ENCODE measurements around the gene TSPAN18. TPM values are rescaled to one million over a fixed set of nuclear protein-coding genes. Genes with fewer than 3 reads are reported as not detected.

TSPAN18 gene
- total RNA-seq, 1 experiment from 2014 or later: not detected

DNA sequence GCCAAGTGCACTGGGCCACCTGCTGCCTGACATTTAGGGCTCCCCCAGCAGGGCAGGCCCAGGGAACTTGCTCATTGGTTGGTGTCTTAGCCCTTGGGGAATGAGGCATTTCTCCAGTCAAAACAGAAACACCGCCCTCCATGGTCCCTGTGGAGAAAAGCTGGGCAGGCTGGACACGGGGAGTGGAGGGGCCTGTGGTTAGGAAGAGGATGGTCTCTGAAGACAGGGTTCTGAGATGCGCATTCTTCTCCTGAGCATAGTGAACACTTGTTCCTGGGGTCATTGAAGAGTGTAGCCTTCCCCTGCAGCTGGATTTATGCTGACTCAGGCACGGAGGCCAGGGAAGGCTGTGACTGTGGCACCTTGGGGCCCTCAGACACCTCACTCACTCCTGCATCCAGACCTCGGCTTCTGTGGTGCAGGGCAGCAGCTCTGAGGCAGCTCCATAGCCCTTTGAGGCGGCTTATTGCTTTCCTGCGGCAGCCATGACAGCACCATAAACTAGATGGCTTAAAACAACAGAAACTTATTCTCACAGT, 8.2 kb downstream of the TSPAN18 start:
- no peak for DNase-seq
- ChIA-PET CTCF (no interaction called here), POLR2A (ENCODE audit: unreplicated experiment) (no interaction called here)
- Histone ChIP-seq H3K9me3 (ENCODE audit: low read length) (no peaks in the 10 kb centered on the region), H3K36me3 (ENCODE audit: low read depth, low read length) (no peaks in the 10 kb centered on the region), H4K20me1 (ENCODE audit: low read length) (no peaks in the 10 kb centered on the region), H3K9ac (ENCODE audit: low read length) (no peak overlapping the region), H3K79me2 (ENCODE audit: low read length) (no peaks in the 10 kb centered on the region), H3K27me3 (ENCODE audit: low read length) (peaks cover 80% of the 10 kb centered on the region), H2AFZ (ENCODE audit: low read length) (no peak overlapping the region), H3K4me2 (ENCODE audit: low read length) (no peak overlapping the region), H3K27ac (ENCODE audit: low read length) (no peak overlapping the region), H3F3A (ENCODE audit: low read length, unreplicated experiment) (no peaks in the 10 kb centered on the region), H3K9me2 (replicated peaks; ENCODE audit: low read length) (no peaks in the 10 kb centered on the region), H3K4me3 (ENCODE audit: low read length) (no peak overlapping the region), H3K4me1 (ENCODE audit: insufficient read depth, low read length) (no peaks in the 10 kb centered on the region)
- BruUV-seq (replicated peaks): no TSS peak
- TF ChIP-seq EZH2 (IDR thresholded peaks at IDR 0.05; ENCODE audit: low read length, unreplicated experiment) (no peak), EZH2phosphoT487 (IDR thresholded peaks at IDR 0.05; ENCODE audit: borderline replicate concordance, low read length) (no peak)
- TF ChIP-seq, protein P1, sequence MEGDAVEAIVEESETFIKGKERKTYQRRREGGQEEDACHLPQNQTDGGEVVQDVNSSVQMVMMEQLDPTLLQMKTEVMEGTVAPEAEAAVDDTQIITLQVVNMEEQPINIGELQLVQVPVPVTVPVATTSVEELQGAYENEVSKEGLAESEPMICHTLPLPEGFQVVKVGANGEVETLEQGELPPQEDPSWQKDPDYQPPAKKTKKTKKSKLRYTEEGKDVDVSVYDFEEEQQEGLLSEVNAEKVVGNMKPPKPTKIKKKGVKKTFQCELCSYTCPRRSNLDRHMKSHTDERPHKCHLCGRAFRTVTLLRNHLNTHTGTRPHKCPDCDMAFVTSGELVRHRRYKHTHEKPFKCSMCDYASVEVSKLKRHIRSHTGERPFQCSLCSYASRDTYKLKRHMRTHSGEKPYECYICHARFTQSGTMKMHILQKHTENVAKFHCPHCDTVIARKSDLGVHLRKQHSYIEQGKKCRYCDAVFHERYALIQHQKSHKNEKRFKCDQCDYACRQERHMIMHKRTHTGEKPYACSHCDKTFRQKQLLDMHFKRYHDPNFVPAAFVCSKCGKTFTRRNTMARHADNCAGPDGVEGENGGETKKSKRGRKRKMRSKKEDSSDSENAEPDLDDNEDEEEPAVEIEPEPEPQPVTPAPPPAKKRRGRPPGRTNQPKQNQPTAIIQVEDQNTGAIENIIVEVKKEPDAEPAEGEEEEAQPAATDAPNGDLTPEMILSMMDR (conservative IDR thresholded peaks at IDR 0.05; ENCODE audit: low read depth, low read length): no peak
- intact Hi-C loops (cut with micrococcal nuclease): no loop called here
- no peak for ATAC-seq

GRCh38 chr11:44736791-44737190, 10.0 kb downstream of the TSPAN18 start:
- H3K27me3 ChIP-seq (ENCODE audit: low read length): peaks cover 86% of the 10 kb centered on the region
- CTCF ChIA-PET: no interaction called here
- ATAC-seq: no peak

GRCh38 chr11:44737245-44738085, 10.7 kb downstream of the TSPAN18 start:
- CTCF ChIA-PET: no interaction called here
- POLR2A ChIA-PET (ENCODE audit: unreplicated experiment): no interaction called here

More at GRCh38 chr11:44736791-44737190, 10.0 kb downstream of the TSPAN18 start:
- POLR2A ChIA-PET (ENCODE audit: unreplicated experiment): no interaction called here
- no peaks in the 10 kb centered on the region for H3F3A ChIP-seq (ENCODE audit: low read length, unreplicated experiment)
- DNase-seq: no peak
- no peaks in the 10 kb centered on the region for H3K9me2 ChIP-seq (replicated peaks; ENCODE audit: low read length)
- H4K20me1 ChIP-seq (ENCODE audit: low read length): no peaks in the 10 kb centered on the region
- H3K9ac ChIP-seq (ENCODE audit: low read length): no peak overlapping the region
- H3K79me2 ChIP-seq (ENCODE audit: low read length): no peaks in the 10 kb centered on the region
- no peak overlapping the region for H3K4me2 ChIP-seq (ENCODE audit: low read length)
- no peak overlapping the region for H3K27ac ChIP-seq (ENCODE audit: low read length)
- no peaks in the 10 kb centered on the region for H3K4me1 ChIP-seq (ENCODE audit: insufficient read depth, low read length)
- no peak overlapping the region for H3K4me3 ChIP-seq (ENCODE audit: low read length)
- intact Hi-C loops (cut with micrococcal nuclease): no loop called here
- no peak for TF ChIP-seq EZH2phosphoT487 (IDR thresholded peaks at IDR 0.05; ENCODE audit: borderline replicate concordance, low read length)
- TF ChIP-seq EZH2 (IDR thresholded peaks at IDR 0.05; ENCODE audit: low read length, unreplicated experiment): no peak
- H2AFZ ChIP-seq (ENCODE audit: low read length): no peak overlapping the region
- BruUV-seq (replicated peaks): no TSS peak
- no peaks in the 10 kb centered on the region for H3K9me3 ChIP-seq (ENCODE audit: low read length)
- H3K36me3 ChIP-seq (ENCODE audit: low read depth, low read length): no peaks in the 10 kb centered on the region

More at GRCh38 chr11:44737245-44738085, 10.7 kb downstream of the TSPAN18 start:
- H4K20me1 ChIP-seq (ENCODE audit: low read length): no peaks in the 10 kb centered on the region
- ATAC-seq (no peak), DNase-seq (no peak)
- no peaks in the 10 kb centered on the region for H3K4me1 ChIP-seq (ENCODE audit: insufficient read depth, low read length)
- H2AFZ ChIP-seq (ENCODE audit: low read length): no peak overlapping the region
- intact Hi-C loops (cut with micrococcal nuclease): no loop called here
- TF ChIP-seq EZH2phosphoT487 (IDR thresholded peaks at IDR 0.05; ENCODE audit: borderline replicate concordance, low read length): no peak
- TF ChIP-seq EZH2 (IDR thresholded peaks at IDR 0.05; ENCODE audit: low read length, unreplicated experiment): no peak
- TF ChIP-seq, protein P1 (conservative IDR thresholded peaks at IDR 0.05; ENCODE audit: low read depth, low read length): no peak
- no peak overlapping the region for H3K4me3 ChIP-seq (ENCODE audit: low read length)
- no peaks in the 10 kb centered on the region for H3K9me2 ChIP-seq (replicated peaks; ENCODE audit: low read length)
- no peaks in the 10 kb centered on the region for H3F3A ChIP-seq (ENCODE audit: low read length, unreplicated experiment)
- no peak overlapping the region for H3K9ac ChIP-seq (ENCODE audit: low read length)
- H3K9me3 ChIP-seq (ENCODE audit: low read length): no peaks in the 10 kb centered on the region
- no peak overlapping the region for H3K27ac ChIP-seq (ENCODE audit: low read length)
- no TSS peak for BruUV-seq (replicated peaks)
- no peaks in the 10 kb centered on the region for H3K36me3 ChIP-seq (ENCODE audit: low read depth, low read length)
- H3K4me2 ChIP-seq (ENCODE audit: low read length): no peak overlapping the region
- peaks cover 83% of the 10 kb centered on the region for H3K27me3 ChIP-seq (ENCODE audit: low read length)
- H3K79me2 ChIP-seq (ENCODE audit: low read length): no peaks in the 10 kb centered on the region
